K562 (cell line): Measurements from ENCODE around the gene CDCA4. TPM values are rescaled to one million over a fixed set of nuclear protein-coding genes. Genes with fewer than 3 reads are reported as not detected.
A peak's percentile ranks its signal among the peaks of the same experiment; 100 is the strongest.

Experiments
- HMG20B ChIP-seq: fragments of 250-450 bp; sonication (Bioruptor Pico); IDR thresholded peaks from 2 replicates; pipeline ENCODE4 v1.5.0; 2021; ENCODE audit warnings: mild to moderate bottlenecking
- HMGXB4 ChIP-seq: sonication (generic); formaldehyde crosslinking; IDR thresholded peaks from 2 replicates; pipeline ENCODE4 v1.8.1; 2023; ENCODE audit warnings: mild to moderate bottlenecking, missing genetic modification reagents
- MCM3 ChIP-seq: fragments of 450-650 bp; IDR thresholded peaks from 2 replicates; pipeline ENCODE4 v1.6.1; 2016
- MYNN ChIP-seq, 2 experiments: sonication (generic); formaldehyde crosslinking in 1 of 2; IDR thresholded peaks; 2 replicates each; pipeline versions ENCODE4 v1.5.0 to v1.6.1; 2016 to 2020; ENCODE audit warnings: antibody characterized with exemption in 1 of 2, missing genetic modification reagents in 1 of 2
- NBN ChIP-seq: fragments of 450-650 bp; IDR thresholded peaks from 2 replicates; pipeline ENCODE4 v1.6.1; 2016; ENCODE audit warnings: low read depth, mild to moderate bottlenecking
- NCOA2 ChIP-seq, 2 experiments: fragments of 450-650 bp; IDR thresholded peaks; 2 replicates each; pipeline ENCODE4 v1.6.1; 2018; ENCODE audit warnings: mild to moderate bottlenecking in 2 of 2, moderate library complexity in 1 of 2; ENCODE audit not compliant: partially characterized antibody in 2 of 2
- PHF8 ChIP-seq: fragments of 200-600 bp; sonication (generic); IDR thresholded peaks from 2 replicates; pipeline ENCODE4 v1.6.1; 2012; ENCODE audit warnings: mixed run types, mild to moderate bottlenecking, inconsistent platforms, low read length, moderate library complexity, borderline replicate concordance
- THRAP3 ChIP-seq: fragments of 450-650 bp; IDR thresholded peaks from 2 replicates; pipeline ENCODE4 v1.6.1; 2016; ENCODE audit warnings: mild to moderate bottlenecking, inconsistent platforms, borderline replicate concordance
- polyA plus RNA-seq, 8 experiments: library from polyadenylated mRNA; depleted of rRNA in 4 of 8; stranded (reverse) in 5 of 8; unstranded in 3 of 8; fragments of >200 nt; fragmentation: Nextera tagmentation in 2 of 8; fragmentation: Illumina TruSeq in 1 of 8; extraction: Ambion mirVana in 2 of 8; extraction: Trizol in 1 of 8; gene quantifications; 2 replicates each; pipeline versions ENCODE4 v1.2.1 to v1.2.3, GENCODE V29; 2011 to 2014; ENCODE audit warnings: inconsistent platforms in 1 of 8, missing spikeins in 1 of 8
- total RNA-seq, 7 experiments: library from RNA; depleted of rRNA in 6 of 7; stranded (reverse); fragments of >200 nt in 6 of 7; fragmentation: Illumina TruSeq in 2 of 7; extraction: Trizol in 2 of 7; gene quantifications; 2 replicates each; pipeline versions ENCODE4 v1.2.1 to v1.2.3, GENCODE V29; 2011 to 2021; ENCODE audit warnings: low replicate concordance in 1 of 7
- TF ChIP-seq, protein P1 (sequence below), 2 experiments: fragments of 450-650 bp in 1 of 2; sonication (generic) in 1 of 2; formaldehyde crosslinking in 1 of 2; IDR thresholded peaks; 2 replicates each; pipeline versions ENCODE4 v1.7.1 to v1.9.0; 2016 to 2022; ENCODE audit warnings: inconsistent platforms in 1 of 2, mild to moderate bottlenecking in 1 of 2, missing genetic modification reagents in 1 of 2
- TF ChIP-seq, protein P2 (sequence below): fragments of 250-450 bp; sonication (Bioruptor Pico); IDR thresholded peaks from 2 replicates; pipeline ENCODE4 v1.4.0; 2020; ENCODE audit warnings: mild to moderate bottlenecking
- TF ChIP-seq, protein P3 (sequence below): fragments of 450-650 bp; formaldehyde crosslinking; IDR thresholded peaks from 2 replicates; pipeline ENCODE4 v1.4.0; 2020; ENCODE audit warnings: mild to moderate bottlenecking, moderate library complexity

Gene CDCA4
- total and polyA plus RNA-seq, 9 of the 15 experiments (the other 6 are each of a cell fraction or from before 2014, with no cell fraction given) = 6.6 to 44.2 (median 23.0) TPM

DNA sequence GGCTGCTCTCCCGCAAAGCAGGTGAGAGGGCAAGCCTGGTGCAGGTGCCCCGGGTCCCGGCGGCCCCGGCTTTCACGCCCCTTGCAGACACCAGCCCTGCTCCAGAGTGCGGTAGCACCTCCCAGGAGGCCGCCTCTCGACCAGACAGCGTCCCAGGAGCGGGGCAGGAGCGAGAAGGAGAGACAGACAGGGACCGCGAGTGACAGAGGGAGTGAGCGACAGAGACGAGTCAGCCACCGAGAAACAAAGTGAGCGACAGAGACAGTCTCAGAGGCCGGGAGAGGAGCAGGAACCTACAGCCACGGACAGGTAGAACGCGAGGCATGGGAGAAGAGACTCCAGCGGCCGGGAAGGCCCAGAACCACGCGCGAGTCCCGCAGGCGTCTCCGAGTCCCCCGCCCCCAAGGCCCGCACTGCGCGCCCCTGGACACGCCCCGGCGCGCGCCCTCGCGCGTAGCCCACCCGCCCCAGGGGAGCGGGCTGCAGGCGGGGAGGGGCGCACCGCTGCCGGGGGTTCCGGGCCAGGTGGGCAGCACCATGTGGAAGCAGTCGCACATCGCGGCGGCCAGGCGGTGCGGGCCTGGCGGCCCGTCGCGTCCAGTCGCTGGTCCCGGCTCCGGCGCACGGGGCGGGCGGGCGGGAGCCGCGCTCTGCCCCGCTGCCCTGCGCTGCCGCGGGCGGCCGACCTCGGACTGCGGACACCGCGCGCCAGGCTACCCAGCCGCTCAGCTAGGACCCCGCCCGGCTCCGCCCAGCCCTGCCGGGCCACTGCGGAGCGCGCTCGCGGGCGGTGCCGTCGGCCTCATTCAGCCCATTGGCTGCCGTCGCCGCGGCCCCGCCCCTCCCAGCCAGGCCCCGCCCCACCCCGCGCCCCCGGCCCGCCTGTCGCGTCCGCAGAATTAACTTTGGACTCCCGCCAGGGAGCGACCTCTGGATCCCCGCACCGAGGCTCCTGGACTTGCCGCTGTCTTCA is 42.9 kb downstream of the CDCA4 start, which contains the start of gene AHNAK2 (continued):
- TF ChIP-seq, protein P1, sequence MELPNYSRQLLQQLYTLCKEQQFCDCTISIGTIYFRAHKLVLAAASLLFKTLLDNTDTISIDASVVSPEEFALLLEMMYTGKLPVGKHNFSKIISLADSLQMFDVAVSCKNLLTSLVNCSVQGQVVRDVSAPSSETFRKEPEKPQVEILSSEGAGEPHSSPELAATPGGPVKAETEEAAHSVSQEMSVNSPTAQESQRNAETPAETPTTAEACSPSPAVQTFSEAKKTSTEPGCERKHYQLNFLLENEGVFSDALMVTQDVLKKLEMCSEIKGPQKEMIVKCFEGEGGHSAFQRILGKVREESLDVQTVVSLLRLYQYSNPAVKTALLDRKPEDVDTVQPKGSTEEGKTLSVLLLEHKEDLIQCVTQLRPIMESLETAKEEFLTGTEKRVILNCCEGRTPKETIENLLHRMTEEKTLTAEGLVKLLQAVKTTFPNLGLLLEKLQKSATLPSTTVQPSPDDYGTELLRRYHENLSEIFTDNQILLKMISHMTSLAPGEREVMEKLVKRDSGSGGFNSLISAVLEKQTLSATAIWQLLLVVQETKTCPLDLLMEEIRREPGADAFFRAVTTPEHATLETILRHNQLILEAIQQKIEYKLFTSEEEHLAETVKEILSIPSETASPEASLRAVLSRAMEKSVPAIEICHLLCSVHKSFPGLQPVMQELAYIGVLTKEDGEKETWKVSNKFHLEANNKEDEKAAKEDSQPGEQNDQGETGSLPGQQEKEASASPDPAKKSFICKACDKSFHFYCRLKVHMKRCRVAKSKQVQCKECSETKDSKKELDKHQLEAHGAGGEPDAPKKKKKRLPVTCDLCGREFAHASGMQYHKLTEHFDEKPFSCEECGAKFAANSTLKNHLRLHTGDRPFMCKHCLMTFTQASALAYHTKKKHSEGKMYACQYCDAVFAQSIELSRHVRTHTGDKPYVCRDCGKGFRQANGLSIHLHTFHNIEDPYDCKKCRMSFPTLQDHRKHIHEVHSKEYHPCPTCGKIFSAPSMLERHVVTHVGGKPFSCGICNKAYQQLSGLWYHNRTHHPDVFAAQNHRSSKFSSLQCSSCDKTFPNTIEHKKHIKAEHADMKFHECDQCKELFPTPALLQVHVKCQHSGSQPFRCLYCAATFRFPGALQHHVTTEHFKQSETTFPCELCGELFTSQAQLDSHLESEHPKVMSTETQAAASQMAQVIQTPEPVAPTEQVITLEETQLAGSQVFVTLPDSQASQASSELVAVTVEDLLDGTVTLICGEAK (IDR thresholded peaks at IDR 0.05) = no peak
- TF ChIP-seq, protein P1 (CRISPR knock-in tag; IDR thresholded peaks at IDR 0.05) = no peak
- TF ChIP-seq NCOA2 (IDR thresholded peaks at IDR 0.05; ENCODE audit: partially characterized antibody in 2 of 2) (no peak), NBN (no peak), HMG20B (CRISPR knock-in tag) (no peak), MYNN (IDR thresholded peaks at IDR 0.05) (no peak), MYNN (CRISPR knock-in tag; IDR thresholded peaks at IDR 0.05) (no peak), PHF8 (peak; percentile 37; the same call in 1 of the 2 replicates), HMGXB4 (no peak), THRAP3 (no peak), MCM3 (no peak)
- TF ChIP-seq, protein P2, sequence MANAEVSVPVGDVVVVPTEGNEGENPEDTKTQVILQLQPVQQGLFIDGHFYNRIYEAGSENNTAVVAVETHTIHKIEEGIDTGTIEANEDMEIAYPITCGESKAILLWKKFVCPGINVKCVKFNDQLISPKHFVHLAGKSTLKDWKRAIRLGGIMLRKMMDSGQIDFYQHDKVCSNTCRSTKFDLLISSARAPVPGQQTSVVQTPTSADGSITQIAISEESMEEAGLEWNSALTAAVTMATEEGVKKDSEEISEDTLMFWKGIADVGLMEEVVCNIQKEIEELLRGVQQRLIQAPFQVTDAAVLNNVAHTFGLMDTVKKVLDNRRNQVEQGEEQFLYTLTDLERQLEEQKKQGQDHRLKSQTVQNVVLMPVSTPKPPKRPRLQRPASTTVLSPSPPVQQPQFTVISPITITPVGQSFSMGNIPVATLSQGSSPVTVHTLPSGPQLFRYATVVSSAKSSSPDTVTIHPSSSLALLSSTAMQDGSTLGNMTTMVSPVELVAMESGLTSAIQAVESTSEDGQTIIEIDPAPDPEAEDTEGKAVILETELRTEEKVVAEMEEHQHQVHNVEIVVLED (CRISPR knock-in tag) = no peak
- TF ChIP-seq, protein P3, sequence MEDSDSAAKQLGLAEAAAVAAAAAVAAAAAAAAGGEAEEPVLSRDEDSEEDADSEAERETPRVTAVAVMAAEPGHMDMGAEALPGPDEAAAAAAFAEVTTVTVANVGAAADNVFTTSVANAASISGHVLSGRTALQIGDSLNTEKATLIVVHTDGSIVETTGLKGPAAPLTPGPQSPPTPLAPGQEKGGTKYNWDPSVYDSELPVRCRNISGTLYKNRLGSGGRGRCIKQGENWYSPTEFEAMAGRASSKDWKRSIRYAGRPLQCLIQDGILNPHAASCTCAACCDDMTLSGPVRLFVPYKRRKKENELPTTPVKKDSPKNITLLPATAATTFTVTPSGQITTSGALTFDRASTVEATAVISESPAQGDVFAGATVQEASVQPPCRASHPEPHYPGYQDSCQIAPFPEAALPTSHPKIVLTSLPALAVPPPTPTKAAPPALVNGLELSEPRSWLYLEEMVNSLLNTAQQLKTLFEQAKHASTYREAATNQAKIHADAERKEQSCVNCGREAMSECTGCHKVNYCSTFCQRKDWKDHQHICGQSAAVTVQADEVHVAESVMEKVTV (CRISPR knock-in tag) = no peak
